ENCODE results near the gene MMP21. TPM values are rescaled to one million over a fixed set of nuclear protein-coding genes. Genes with fewer than 3 reads are reported as not detected.

MMP21 gene
- total RNA-seq, 4 donors from 2014 or later = not detected

- no peak for DNase-seq (ENCODE audit: low spot score)
- TF ChIP-seq CTCF (IDR thresholded peaks at IDR 0.05) = no peak
- ATAC-seq (ENCODE audit: low FRiP score) = no peak
Observed at GRCh38 chr10:125766511-125766910, 9.1 kb downstream of the MMP21 start.

DNA sequence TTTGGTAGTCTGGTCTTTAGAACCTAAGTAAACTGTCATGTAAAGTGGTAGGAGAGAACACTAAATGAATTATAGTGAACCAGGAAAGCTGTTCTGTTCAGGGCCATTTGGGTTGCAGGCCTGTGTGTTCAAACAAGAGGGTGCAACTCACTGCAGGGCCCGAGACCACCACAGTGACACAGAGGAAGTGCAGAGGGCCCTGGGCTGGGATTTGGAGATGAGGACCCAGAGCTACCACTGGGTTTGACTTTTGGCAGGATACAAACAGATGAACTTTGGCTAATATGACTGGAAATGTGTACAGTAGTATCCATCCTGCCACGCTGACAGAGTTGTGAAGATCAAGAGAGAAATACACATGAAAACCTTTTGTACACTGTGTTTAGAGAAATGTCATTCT is 9.8 kb downstream of the MMP21 start:
- ATAC-seq (ENCODE audit: low FRiP score) (no peak), DNase-seq (ENCODE audit: low spot score) (no peak)
- no peak for TF ChIP-seq CTCF (IDR thresholded peaks at IDR 0.05)

- TF ChIP-seq CTCF (IDR thresholded peaks at IDR 0.05) = no peak
- ATAC-seq (ENCODE audit: low FRiP score) (no peak), DNase-seq (ENCODE audit: low spot score) (no peak)
Observed at GRCh38 chr10:125762692-125763648, 12.7 kb downstream of the MMP21 start.

DNA sequence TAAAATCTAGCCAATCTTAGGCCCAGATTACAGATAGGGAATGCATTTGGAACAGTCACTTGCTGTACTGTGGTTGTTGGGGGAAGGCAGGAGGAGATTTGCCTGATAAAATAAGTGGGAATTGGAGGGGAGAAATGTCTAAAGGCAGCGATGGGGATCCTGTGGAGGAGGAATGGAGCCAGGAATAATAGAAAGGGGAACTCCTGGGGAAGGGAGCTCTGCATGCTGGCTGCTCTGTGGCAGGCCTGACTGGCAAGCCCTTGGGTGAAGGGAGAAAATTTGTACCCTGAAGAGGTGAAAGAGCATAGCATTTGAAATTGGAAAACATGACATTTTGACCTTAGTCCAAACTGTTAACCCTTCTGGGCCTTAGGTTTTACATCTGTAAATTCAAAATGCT is 13.7 kb downstream of the MMP21 start:
- TF ChIP-seq CTCF (IDR thresholded peaks at IDR 0.05) = no peak
- DNase-seq (ENCODE audit: low spot score) (no peak), ATAC-seq (ENCODE audit: low FRiP score) (no peak)

GRCh38 chr10:125757742-125758141 is 17.9 kb downstream of the MMP21 start:
- no peak for DNase-seq (ENCODE audit: low spot score)
- no peak for TF ChIP-seq CTCF (IDR thresholded peaks at IDR 0.05)
- ATAC-seq (ENCODE audit: low FRiP score) = no peak

- no peak for TF ChIP-seq CTCF (IDR thresholded peaks at IDR 0.05)
- DNase-seq (ENCODE audit: low spot score) (no peak), ATAC-seq (ENCODE audit: low FRiP score) (no peak)
Observed at GRCh38 chr10:125756853-125757487, 18.7 kb downstream of the MMP21 start.
